OCI-LY3 (cell line): ENCODE results near the gene KCNAB1.

Experiments used
- CTCF ChIP-seq: fragments of 200-600, 300-600 bp; sonication (generic); IDR thresholded peaks from 2 replicates; pipeline ENCODE4 v1.5.1; 2014; ENCODE audit warnings: antibody characterized with exemption, low read length, low read depth
- EZH2phosphoT487 ChIP-seq: fragments of 200-600 bp; shearing (Covaris generic); IDR thresholded peaks from 2 replicates; pipeline ENCODE4 v1.6.1; 2018; ENCODE audit warnings: antibody characterized with exemption, mixed run types, low read depth

GRCh38 chr3:156409694-156410093 lies 289.3 kb downstream of the KCNAB1 start:
- TF ChIP-seq CTCF: no peak
- TF ChIP-seq EZH2phosphoT487: no peak
